H1 (cell line): ENCODE measurements around the gene OR2Y1. TPM values are rescaled to one million over a fixed set of nuclear protein-coding genes. Genes with fewer than 3 reads are reported as not detected.

ENCODE experiments used
- CREB1 ChIP-seq: IDR thresholded peaks from 2 replicates; pipeline ENCODE4 v1.6.1; 2012; ENCODE audit warnings: inconsistent platforms
- YY1 ChIP-seq: IDR thresholded peaks from 2 replicates; pipeline ENCODE4 v1.6.1; 2011; ENCODE audit warnings: low read depth, mild to moderate bottlenecking, low read length
- polyA plus RNA-seq, 7 experiments: library from polyadenylated mRNA; depleted of rRNA in 3 of 7; stranded (reverse) in 5 of 7; unstranded in 2 of 7; fragments of >200 nt in 5 of 7; fragments of 200-250 nt in 2 of 7; gene quantifications; 1 replicate in 5 of 7; 2 replicates in 1 of 7; 4 replicates in 1 of 7; pipeline versions ENCODE4 v1.2.1 to v1.2.3, GENCODE V29; 2011 to 2013; ENCODE audit warnings: missing spikeins in 2 of 7, mixed read lengths in 2 of 7
- total RNA-seq: library from RNA; stranded (reverse); fragmentation: NEBNext Ultra II Directional; extraction: Animal tissue kit (Norgen Biotek cat#: 25700); gene quantifications from 2 replicates; pipeline ENCODE4 v1.2.1, GENCODE V29; 2021

Gene OR2Y1
- total and polyA plus RNA-seq, 2 of the 8 experiments (the other 6 are each of a cell fraction or from before 2014, with no cell fraction given), result not detected

GRCh38 chr5:180691046-180691445 lies 48.8 kb downstream of the OR2Y1 start (continued):
- TF ChIP-seq CREB1 (no peak), YY1 (no peak)
- TF ChIP-seq, all 59 proteins: peak for 0
